BJ (cell line): ENCODE results near the gene TXNDC9. TPM values are rescaled to one million over a fixed set of nuclear protein-coding genes. Genes with fewer than 3 reads are reported as not detected.
"Not testable (repeated sequence)": the region's sequence is repeated elsewhere in the genome, so short reads cannot be mapped to it uniquely, and the experiment has no call there.

Experiments
- CTCF ChIA-PET: fragments of 350-600 bp; formaldehyde crosslinking; extraction: SDS; loops from one replicate; lab custom pipeline; 2021; ENCODE audit warnings: antibody characterized with exemption, inconsistent platforms; lab: Yijun Ruan, JAX
- POLR2A ChIA-PET: fragments of 300-600 bp; sonication (Branson Sonifier 250); formaldehyde crosslinking; extraction: SDS; loops from one replicate; lab custom pipeline; 2021; ENCODE audit warnings: antibody characterized with exemption; lab: Charles Lee
- DNase-seq: peaks from one replicate; pipeline ENCODE4 v3.0.0-alpha.2; 2011; ENCODE audit warnings: low read depth
- H3K27me3 ChIP-seq: 2 replicates; pipeline ENCODE4 v1.6.0; 2011; ENCODE audit warnings: low read length; ENCODE audit not compliant: control insufficient read depth, insufficient read depth
- H3K36me3 ChIP-seq: 2 replicates; pipeline ENCODE4 v1.5.1; 2011; ENCODE audit warnings: low read length; ENCODE audit not compliant: control insufficient read depth, insufficient read depth
- H3K4me3 ChIP-seq: 2 replicates; pipeline ENCODE4 v1.5.1; 2011; ENCODE audit warnings: low read depth, mild to moderate bottlenecking, control low read depth, low read length
- polyA plus RNA-seq: library from polyadenylated mRNA; depleted of rRNA; stranded (reverse); fragments of >200 nt; gene quantifications from 2 replicates; pipeline ENCODE4 v1.2.3, GENCODE V29; 2011
- TF ChIP-seq, protein P1 (sequence below): IDR thresholded peaks from 2 replicates; pipeline ENCODE4 v1.5.1; 2011; ENCODE audit warnings: low read depth, mild to moderate bottlenecking, control low read depth, inconsistent platforms, low read length, moderate library complexity; ENCODE audit not compliant: insufficient read depth

Gene TXNDC9
- polyA plus RNA-seq, 1 experiment = 29.2 TPM

DNA sequence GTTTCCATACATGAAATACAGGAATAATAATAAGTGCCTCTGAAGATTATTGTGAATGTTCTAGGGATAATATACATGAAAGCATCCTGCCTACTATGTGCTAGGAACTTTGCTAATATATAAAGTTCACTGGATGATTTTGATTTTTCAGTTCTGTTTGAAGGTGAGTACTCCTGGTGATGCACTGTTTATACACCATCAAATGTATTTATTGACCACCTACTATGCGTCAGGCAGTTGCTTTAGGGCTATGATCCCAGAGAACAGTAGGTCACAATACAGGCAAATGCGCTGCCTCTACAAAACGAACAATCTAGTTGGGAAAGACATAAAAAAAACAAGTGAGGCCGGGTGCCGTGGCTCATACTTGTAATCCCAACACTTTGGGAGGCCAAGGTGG lies 10.7 kb downstream of the TXNDC9 start:
- H3K27me3 ChIP-seq = no peaks in the 10 kb centered on the region
- no peak for DNase-seq
- ChIA-PET POLR2A (no interaction called here), CTCF (interaction anchor here (0.7 kb wide), 1 partner anchor 12 kb away, joined by 3 read pairs; the partner anchor contains the start of gene EIF5B)
- TF ChIP-seq, protein P1, sequence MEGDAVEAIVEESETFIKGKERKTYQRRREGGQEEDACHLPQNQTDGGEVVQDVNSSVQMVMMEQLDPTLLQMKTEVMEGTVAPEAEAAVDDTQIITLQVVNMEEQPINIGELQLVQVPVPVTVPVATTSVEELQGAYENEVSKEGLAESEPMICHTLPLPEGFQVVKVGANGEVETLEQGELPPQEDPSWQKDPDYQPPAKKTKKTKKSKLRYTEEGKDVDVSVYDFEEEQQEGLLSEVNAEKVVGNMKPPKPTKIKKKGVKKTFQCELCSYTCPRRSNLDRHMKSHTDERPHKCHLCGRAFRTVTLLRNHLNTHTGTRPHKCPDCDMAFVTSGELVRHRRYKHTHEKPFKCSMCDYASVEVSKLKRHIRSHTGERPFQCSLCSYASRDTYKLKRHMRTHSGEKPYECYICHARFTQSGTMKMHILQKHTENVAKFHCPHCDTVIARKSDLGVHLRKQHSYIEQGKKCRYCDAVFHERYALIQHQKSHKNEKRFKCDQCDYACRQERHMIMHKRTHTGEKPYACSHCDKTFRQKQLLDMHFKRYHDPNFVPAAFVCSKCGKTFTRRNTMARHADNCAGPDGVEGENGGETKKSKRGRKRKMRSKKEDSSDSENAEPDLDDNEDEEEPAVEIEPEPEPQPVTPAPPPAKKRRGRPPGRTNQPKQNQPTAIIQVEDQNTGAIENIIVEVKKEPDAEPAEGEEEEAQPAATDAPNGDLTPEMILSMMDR = no peak
- no peak overlapping the region for H3K4me3 ChIP-seq
- peaks cover 9% of the 10 kb centered on the region for H3K36me3 ChIP-seq

DNA sequence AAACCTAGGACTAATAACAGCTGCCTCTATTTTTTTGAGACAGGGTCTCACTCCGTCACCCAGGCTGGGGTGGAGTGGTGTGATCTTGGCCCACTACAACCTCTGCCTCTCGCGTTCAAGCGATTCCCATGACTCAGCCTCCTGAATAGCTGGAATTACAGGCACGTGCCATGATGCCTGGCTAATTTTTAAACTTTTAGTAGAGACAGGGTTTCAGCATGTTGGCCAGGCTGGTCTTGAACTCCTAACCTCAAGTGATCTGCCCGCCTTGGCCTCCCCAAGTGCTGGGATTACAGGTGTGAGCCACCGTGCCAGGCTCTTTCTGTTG lies 18.3 kb downstream of the TXNDC9 start:
- DNase-seq, H3K4me3 ChIP-seq, H3K27me3 ChIP-seq, POLR2A ChIA-PET: not testable (repeated sequence)
- CTCF ChIA-PET = interaction anchor here (0.6 kb wide), 1 partner anchor 893 kb away, joined by 3 read pairs; no protein-coding TSS in a partner anchor
- peaks cover 12% of the 10 kb centered on the region for H3K36me3 ChIP-seq

DNA sequence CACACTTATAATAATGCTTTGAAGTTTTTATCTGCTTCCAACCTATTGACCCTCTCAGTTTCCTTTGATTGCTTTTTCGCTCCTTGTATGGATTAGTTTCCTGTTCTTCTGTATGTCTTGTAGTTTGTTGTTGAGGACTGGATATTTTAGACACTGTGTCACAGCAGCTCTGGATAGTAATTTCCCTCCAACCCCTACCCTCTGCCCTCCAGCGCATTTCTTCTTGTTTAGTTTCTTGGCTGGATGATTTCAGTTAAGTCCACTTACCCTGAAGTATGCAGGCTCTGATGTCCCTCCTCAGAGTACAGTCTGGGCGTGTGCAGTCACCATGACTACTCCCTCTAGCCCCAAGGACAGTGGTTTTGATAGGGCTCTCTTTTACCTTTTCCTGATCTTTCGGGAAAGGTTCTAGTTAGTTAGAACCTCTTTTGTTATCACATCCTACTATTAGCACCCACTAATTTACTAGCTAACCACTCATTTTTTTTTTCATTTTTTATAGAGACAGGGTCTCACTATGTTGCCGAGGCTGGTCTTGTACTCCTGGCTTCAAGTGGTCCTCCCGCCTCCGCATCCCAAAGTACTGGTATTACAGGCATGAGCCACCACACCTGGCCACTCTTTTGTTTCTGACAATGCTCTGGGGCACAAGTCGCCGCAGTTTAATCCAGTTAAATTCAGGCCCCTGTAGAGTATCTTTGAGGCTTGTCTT lies 18.8 kb downstream of the TXNDC9 start:
- no peak for DNase-seq
- no peaks in the 10 kb centered on the region for H3K27me3 ChIP-seq
- ChIA-PET CTCF (interaction anchor here (0.6 kb wide), 1 partner anchor 129 kb away, joined by 3 read pairs; no protein-coding TSS in a partner anchor), POLR2A (no interaction called here)
- no peak overlapping the region for H3K4me3 ChIP-seq
- H3K36me3 ChIP-seq = peaks cover 12% of the 10 kb centered on the region
- TF ChIP-seq, protein P1 = no peak

DNA sequence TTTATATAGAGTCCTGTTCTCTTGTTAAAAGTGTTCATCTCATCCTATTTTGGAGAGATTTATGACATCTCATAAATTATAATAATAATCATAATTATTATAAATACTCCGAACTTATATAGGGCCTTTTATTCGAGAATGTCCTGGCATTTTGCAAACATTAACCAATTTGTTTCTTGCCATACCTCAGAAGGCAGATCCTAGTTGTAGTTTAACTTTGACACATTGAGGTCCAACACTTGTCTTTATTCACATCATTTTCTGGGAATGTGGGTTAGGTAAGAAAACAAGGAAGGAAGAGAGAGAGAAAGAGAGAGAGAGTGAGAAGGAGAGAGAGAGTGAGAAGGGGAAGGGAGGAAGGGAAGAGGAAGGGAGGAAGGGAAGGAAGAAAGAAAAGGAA lies 35.0 kb downstream of the TXNDC9 start, which contains the start of gene LYG1:
LYG1 (minus strand) TSS at position 101 of the 400 bp plus-strand sequence. CDS start 5,527 bp downstream, outside the sequence.
- DNase-seq, H3K4me3 ChIP-seq, H3K36me3 ChIP-seq, CTCF ChIA-PET, H3K27me3 ChIP-seq, POLR2A ChIA-PET: not testable (repeated sequence)

DNA sequence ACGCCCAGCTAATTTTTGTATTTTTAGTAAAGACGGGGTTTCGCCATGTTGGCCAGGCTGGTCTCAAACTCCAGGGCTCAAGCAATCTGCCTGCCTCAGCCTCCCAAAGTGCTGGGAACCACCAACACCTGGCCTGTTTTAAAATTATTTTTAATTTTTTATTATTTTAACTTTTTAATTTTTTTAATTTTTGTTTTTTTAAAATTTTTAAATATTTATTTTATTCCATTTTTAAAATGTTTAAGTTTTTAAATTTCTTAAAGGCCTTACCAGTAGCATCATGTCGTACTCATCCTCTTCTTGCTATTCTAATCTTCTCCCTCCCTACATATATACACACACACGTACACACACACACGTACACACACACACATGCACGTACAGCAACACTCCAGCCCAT lies 36.6 kb downstream of the TXNDC9 start:
- CTCF ChIA-PET = no interaction called here

DNA sequence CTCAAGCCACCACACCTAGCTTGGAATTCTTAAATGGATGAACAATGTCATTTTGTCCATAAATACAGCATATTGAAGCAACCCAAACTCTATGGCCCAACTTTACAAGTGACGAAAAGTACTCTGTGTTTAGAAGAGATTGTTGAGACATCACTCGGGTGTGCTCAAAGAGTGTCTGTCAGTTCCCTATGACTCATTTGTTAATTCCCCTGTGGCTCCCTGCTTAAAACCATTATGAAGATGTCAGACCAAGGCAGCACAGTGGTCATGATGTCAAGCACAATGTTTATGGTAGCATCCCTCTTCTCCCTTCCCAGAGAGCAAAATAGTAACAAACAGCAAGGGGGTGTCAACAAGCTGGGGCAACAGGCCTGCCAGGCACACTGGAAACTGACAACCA lies 38.1 kb downstream of the TXNDC9 start:
- H3K4me3 ChIP-seq = no peak overlapping the region
- H3K27me3 ChIP-seq = no peaks in the 10 kb centered on the region
- ChIA-PET CTCF (no interaction called here), POLR2A (no interaction called here)
- DNase-seq = no peak
- no peaks in the 10 kb centered on the region for H3K36me3 ChIP-seq
- TF ChIP-seq, protein P1 = no peak

More for the DNA sequence above, 36.6 kb downstream of the TXNDC9 start:
- POLR2A ChIA-PET = no interaction called here
- Histone ChIP-seq H3K4me3 (no peak overlapping the region), H3K27me3 (no peaks in the 10 kb centered on the region), H3K36me3 (no peaks in the 10 kb centered on the region)
- DNase-seq = no peak
- TF ChIP-seq, protein P1 = no peak
